Breast epithelium (tissue), 4 donors: ENCODE measurements around the gene NRG3. TPM values are rescaled to one million over a fixed set of nuclear protein-coding genes. Genes with fewer than 3 reads are reported as not detected.

Source experiments
- DNase-seq, 2 donors: peaks; one replicate each; pipeline ENCODE4 v3.0.0-alpha.2; 2019; ENCODE audit warnings: low spot score in 2 of 2
- H3K27ac ChIP-seq, 2 donors: fragments of 200-600 bp; sonication (generic) in 1 of 2; one replicate each; pipeline ENCODE4 v1.5.1; 2016 to 2019; ENCODE audit warnings: mild to moderate bottlenecking in 1 of 2
- H3K27me3 ChIP-seq, 2 donors: fragments of 200-600 bp; sonication (generic) in 1 of 2; one replicate each; pipeline versions ENCODE4 v1.5.1 to v1.6.0; 2017 to 2019; ENCODE audit warnings: control low read depth in 1 of 2, mild to moderate bottlenecking in 1 of 2
- H3K36me3 ChIP-seq: fragments of 200-600 bp; one replicate; pipeline ENCODE4 v1.5.1; 2019
- H3K4me1 ChIP-seq, 2 donors: fragments of 200-600 bp; sonication (generic); one replicate each; pipeline ENCODE4 v1.5.1; 2016 to 2019; ENCODE audit warnings: control low read depth in 1 of 2
- H3K4me3 ChIP-seq, 3 donors: fragments of 200-600 bp; sonication (generic); 1 replicate in 2 of 3; 2 replicates in 1 of 3; pipeline ENCODE4 v1.5.1; 2016 to 2019; ENCODE audit warnings: mild to moderate bottlenecking in 3 of 3, moderate library complexity in 2 of 3
- H3K9me3 ChIP-seq, 2 donors: fragments of 200-600 bp; sonication (generic) in 1 of 2; one replicate each; pipeline ENCODE4 v1.5.1; 2016 to 2019; ENCODE audit warnings: control low read depth in 1 of 2
- CTCF ChIP-seq, 3 donors: fragments of 450-650 bp; IDR thresholded peaks; one replicate each; pipeline ENCODE4 v1.5.1; 2016 to 2017; ENCODE audit warnings: antibody characterized with exemption in 3 of 3, mild to moderate bottlenecking in 3 of 3, moderate library complexity in 3 of 3
- POLR2A ChIP-seq: fragments of 450-650 bp; IDR thresholded peaks from one replicate; pipeline ENCODE4 v1.6.1; 2016; ENCODE audit warnings: antibody characterized with exemption, mild to moderate bottlenecking, moderate library complexity
- POLR2AphosphoS5 ChIP-seq, 3 donors: sonication (generic); formaldehyde crosslinking; IDR thresholded peaks; one replicate each; pipeline ENCODE4 v1.6.1; 2017; ENCODE audit warnings: antibody characterized with exemption in 3 of 3
- intact Hi-C: fragments of 100-400 bp; cut with DNase I; formaldehyde crosslinking; loops from one replicate; pipeline ENCODE4 v1.15.1; 2023; ENCODE audit warnings: low total_unique reads
- total RNA-seq, 3 donors: library from RNA; depleted of rRNA; stranded (reverse); fragments of >200 nt; gene quantifications; one replicate each; pipeline ENCODE4 v1.1.0, GENCODE V29; 2016

The NRG3 gene
- total RNA-seq, 3 donors from 2014 or later = 0.16 to 0.88 (median 0.33) TPM

DNA sequence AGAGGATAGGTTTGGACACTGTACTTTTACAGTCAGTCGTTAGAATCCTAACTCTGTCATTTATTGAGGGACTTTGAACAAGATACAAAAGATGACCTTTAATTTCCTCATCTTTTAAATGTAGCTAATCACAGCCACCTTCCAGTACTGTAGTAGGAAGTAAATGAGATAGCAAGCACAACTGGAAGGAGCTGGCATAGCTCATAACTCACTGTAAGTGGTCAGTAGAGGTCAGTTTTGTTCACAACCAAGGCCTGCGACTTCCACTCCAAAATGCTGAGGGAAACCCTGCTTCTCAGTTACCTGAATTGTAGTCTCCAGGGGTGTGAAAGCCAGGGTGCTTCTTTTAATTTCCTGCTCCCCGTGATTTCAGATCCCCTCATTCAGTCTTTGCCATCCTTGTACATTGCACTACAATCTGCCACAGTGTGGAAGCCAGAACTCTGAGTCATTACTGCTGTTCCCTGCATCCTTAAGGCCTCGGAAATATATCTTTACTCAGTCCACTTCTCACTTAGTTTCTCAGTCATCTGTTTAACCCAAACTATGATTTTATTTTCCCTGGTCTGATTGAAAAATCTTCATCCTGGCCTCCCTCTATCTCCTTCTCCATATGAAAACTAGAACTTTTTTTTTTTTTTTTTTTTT is 361.2 kb downstream of the NRG3 start:
- intact Hi-C loops = loop anchor here (10.0 kb wide), 2 partner anchors 1009 to 1571 kb away; no protein-coding TSS in a partner anchor
- Histone ChIP-seq H3K27ac (no peak overlapping the region), H3K4me3 (no peak overlapping the region), H3K9me3 (no peaks in the 10 kb centered on the region), H3K27me3 (no peaks in the 10 kb centered on the region), H3K36me3 (no peaks in the 10 kb centered on the region), H3K4me1 (no peaks in the 10 kb centered on the region)
- no peak for TF ChIP-seq POLR2AphosphoS5 (IDR thresholded peaks at IDR 0.05)
- no peak for TF ChIP-seq POLR2A
- no peak for TF ChIP-seq CTCF (IDR thresholded peaks at IDR 0.05)
- DNase-seq = no peak

DNA sequence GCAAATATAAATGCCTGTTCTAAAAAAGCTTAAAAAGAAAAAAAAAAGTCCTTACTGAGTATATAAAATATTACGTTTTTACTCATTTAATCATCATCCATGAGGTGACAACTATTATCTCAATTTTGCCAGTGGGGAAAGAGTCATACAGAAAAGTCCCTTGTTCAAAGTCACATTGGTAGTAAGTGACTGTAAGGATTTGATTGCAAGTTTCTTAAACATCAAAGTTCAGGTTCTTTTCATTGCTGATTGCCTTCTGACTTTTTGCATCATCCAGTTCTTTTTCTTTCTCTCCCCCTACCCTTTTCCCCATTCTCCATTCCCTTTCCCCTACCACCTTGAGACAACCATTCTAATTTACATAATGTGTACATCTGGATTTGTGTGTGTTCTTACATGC is 363.3 kb downstream of the NRG3 start:
- intact Hi-C loops = loop anchor here (10.0 kb wide), 2 partner anchors 1007 to 1573 kb away; no protein-coding TSS in a partner anchor
- Histone ChIP-seq H3K9me3 (peaks cover 0 to 7% of the 10 kb centered on the region in 2 donors), H3K27me3 (no peaks in the 10 kb centered on the region), H3K27ac (no peak overlapping the region), H3K36me3 (no peaks in the 10 kb centered on the region), H3K4me1 (no peaks in the 10 kb centered on the region), H3K4me3 (no peak overlapping the region)
- TF ChIP-seq POLR2A (no peak), CTCF (IDR thresholded peaks at IDR 0.05) (no peak), POLR2AphosphoS5 (IDR thresholded peaks at IDR 0.05) (no peak)
- DNase-seq = no peak

GRCh38 chr10:82240408-82240807 is 365.4 kb downstream of the NRG3 start:
- no peak for DNase-seq
- intact Hi-C loops = no loop called here
- TF ChIP-seq CTCF (IDR thresholded peaks at IDR 0.05) = no peak
- no peak for TF ChIP-seq POLR2AphosphoS5 (IDR thresholded peaks at IDR 0.05)
- no peak for TF ChIP-seq POLR2A

GRCh38 chr10:82242778-82243177 is 367.8 kb downstream of the NRG3 start:
- H3K4me3 ChIP-seq = no peak overlapping the region
- intact Hi-C loops = no loop called here
- DNase-seq = no peak

More at GRCh38 chr10:82240408-82240807, 365.4 kb downstream of the NRG3 start:
- no peaks in the 10 kb centered on the region for H3K27me3 ChIP-seq
- no peaks in the 10 kb centered on the region for H3K36me3 ChIP-seq
- peaks cover 0 to 7% of the 10 kb centered on the region in 2 donors for H3K9me3 ChIP-seq
- no peak overlapping the region for H3K27ac ChIP-seq
- H3K4me1 ChIP-seq = no peaks in the 10 kb centered on the region
- no peak overlapping the region for H3K4me3 ChIP-seq

More at GRCh38 chr10:82242778-82243177, 367.8 kb downstream of the NRG3 start:
- Histone ChIP-seq H3K36me3 (no peaks in the 10 kb centered on the region), H3K9me3 (peaks cover 0 to 7% of the 10 kb centered on the region in 2 donors), H3K27ac (no peak overlapping the region), H3K27me3 (no peaks in the 10 kb centered on the region), H3K4me1 (no peaks in the 10 kb centered on the region)
- TF ChIP-seq POLR2AphosphoS5 (IDR thresholded peaks at IDR 0.05) = no peak
- TF ChIP-seq CTCF (IDR thresholded peaks at IDR 0.05) = no peak
- TF ChIP-seq POLR2A = no peak
